Subcutaneous adipose tissue (tissue), 4 donors: ENCODE data around the gene CKB. TPM values are rescaled to one million over a fixed set of nuclear protein-coding genes. Genes with fewer than 3 reads are reported as not detected.

Experiments
- total RNA-seq, 4 donors: library from RNA; depleted of rRNA; stranded (reverse); fragments of >200 nt; gene quantifications; one replicate each; pipeline ENCODE4 v1.1.0, GENCODE V29; 2016
- TF ChIP-seq, protein P1 (sequence below): fragments of 450-650 bp; IDR thresholded peaks from one replicate; pipeline ENCODE4 v1.5.1; 2016; ENCODE audit warnings: low read depth, mild to moderate bottlenecking, control low read depth, antibody characterized with exemption, moderate library complexity

CKB gene
- total RNA-seq, 4 donors from 2014 or later = 53.8 to 512 (median 182) TPM

DNA sequence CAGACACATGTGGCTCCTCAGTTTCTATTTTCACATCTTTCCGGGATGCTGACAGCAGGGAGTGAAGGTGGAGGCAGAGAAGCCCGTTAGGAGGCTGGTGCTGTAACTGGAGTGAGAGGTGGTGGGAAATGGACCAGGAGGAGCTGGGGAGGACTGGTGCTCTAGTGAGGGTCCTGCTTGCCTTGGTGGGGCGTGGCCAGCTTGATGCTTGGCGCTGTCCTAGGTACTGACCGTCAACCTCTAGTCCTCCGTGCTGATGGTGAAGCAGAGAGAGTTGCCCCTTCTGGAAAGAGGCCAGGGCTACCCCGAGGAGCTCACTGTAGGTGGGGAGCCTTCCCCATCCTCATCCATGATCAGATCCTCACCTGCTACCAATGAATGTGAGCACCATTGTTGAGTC is 7.8 kb upstream of the CKB start:
- TF ChIP-seq, protein P1, sequence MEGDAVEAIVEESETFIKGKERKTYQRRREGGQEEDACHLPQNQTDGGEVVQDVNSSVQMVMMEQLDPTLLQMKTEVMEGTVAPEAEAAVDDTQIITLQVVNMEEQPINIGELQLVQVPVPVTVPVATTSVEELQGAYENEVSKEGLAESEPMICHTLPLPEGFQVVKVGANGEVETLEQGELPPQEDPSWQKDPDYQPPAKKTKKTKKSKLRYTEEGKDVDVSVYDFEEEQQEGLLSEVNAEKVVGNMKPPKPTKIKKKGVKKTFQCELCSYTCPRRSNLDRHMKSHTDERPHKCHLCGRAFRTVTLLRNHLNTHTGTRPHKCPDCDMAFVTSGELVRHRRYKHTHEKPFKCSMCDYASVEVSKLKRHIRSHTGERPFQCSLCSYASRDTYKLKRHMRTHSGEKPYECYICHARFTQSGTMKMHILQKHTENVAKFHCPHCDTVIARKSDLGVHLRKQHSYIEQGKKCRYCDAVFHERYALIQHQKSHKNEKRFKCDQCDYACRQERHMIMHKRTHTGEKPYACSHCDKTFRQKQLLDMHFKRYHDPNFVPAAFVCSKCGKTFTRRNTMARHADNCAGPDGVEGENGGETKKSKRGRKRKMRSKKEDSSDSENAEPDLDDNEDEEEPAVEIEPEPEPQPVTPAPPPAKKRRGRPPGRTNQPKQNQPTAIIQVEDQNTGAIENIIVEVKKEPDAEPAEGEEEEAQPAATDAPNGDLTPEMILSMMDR = no peak

DNA sequence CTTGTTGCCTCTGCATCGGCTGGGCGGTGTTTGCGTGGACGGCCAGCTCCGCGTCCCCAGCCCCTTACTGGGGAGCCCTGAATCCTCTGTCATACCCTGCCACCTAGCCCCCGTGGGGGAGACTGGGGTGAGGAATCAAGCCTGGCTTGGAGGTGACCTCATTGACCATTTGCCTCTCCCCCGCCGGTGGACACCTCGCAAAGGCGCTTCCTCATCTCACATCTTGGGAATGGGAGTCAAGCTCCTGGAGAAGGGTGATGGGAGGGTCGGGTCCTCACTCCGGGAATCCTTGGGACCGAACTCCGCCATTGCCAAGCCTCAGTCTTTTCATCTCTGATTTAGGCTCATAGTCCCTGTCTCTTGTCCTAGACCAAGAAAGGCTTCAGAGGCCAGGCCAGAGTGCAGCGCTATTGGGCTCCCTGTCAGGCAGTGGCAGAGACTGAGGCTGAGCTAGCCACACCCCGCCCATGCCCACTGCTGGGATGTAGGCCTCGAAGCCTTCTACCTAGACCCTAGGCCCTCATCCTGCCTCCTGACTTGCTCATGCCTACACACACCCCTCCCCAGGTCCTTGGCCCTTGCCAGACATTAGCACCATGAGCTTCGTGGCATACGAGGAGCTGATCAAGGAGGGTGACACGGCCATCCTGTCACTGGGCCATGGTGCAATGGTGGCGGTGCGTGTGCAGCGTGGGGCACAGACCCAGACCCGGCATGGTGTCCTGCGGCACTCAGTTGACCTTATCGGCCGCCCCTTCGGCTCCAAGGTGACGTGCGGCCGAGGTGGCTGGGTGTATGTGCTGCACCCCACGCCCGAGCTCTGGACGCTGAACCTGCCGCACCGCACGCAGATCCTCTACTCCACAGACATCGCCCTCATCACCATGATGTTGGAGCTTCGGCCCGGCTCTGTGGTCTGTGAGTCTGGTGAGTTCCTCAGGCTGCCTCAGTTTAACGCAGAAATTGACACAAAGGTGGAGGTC is 7.0 kb upstream of the CKB start:
- TF ChIP-seq, protein P1 = no peak

DNA sequence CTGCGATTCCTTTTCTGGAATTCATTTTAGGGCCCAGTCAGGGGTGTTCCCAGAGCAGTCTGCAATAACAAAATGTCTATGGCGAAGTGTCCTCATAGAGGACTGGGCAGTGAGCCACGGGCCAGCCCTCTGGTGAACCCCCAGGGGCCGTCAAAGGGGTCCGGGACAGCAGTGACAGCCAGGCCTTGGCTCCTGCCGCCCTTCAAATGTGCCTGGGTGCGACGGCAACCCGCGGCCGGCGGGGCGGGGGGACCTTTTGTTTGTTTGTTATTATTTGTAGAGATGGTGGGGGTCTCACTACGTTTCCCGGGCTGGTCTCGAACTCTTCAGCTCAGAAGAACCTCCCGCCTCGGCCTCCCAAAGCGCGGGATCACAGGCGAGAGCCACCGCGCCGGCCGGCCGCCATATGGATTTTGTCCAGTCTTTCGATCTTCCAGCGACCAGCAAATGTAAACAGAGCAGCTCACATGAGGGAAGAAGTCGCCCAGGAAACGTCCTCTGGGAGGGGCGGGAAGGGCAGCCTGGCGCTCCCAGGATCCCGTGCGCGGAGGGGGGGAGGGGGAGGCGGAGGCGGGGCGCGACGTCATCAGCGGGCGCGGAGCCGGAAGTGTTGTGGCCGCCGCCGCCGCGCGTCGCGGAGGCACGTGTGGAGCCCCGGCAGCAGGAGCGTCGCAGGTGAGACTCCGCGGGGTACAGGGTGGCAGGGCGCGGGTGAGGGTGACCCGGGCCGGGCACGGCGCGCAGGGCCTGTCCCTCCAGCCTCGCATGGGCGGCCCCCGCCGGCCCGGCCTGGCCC is 6.2 kb upstream of the CKB start, which contains the start of gene TRMT61A:
Gene TRMT61A (plus strand): TSS at position 610 of the 796 bp plus-strand sequence. CDS start 783 bp downstream, outside the sequence.
- TF ChIP-seq, protein P1 = no peak

DNA sequence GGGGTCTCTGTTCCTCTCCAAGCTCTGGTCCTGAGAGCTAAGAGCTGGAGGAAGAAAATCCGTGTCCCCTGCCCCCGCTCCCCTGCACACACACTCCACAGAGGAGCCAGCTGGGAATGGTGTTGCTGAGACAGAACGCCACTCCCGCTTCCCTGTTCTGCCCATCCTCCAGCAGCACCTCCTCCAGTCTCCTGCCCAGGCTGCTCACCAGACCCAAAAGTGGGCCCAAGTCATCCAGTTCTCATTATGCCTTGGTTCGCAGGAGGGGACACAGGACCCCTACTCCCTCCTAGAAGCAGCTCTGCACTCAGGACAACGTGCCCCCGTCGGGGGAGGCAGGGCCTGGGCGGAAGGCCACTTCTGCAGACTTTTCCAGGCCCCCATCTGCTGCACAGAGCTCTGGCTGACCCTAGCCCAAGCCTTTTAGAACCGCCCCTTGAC is 5.5 kb upstream of the CKB start:
- TF ChIP-seq, protein P1 = no peak

DNA sequence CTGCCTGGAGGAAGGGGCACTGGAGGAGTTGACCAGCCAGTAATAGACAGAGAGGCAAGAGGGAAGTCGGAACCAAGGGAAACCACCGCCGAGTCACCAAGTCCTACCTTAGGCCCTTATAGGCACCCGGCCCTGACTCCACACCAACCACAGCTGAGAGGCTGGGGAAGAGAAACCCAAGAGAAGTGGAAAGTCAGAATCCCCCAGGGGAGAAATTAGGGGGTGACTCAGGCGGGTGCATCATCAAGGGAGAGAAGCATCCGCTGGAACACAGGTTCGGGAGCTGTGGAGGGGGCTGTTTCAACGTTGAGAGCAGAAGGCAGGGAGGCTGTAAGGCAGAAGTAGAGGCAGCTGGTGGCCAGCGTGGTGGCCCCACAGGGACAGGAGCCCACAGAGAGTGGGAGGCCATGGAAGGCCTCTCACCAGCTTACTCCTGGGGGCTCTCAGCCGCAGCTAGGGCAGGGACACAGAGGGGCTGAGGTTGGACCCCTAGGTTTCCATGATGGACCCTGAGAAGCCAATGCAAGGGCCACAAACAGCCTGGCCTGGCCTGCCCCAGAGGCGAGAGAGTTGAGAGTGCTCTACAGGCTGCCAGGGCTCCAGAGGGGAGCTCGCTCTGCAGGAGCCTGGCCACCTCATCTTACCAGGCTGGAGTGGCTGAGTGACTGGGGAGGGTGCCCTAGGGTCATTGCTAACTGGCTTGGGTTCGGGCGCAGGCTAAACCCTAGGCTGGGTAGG is 4.9 kb upstream of the CKB start:
- TF ChIP-seq, protein P1 = no peak

DNA sequence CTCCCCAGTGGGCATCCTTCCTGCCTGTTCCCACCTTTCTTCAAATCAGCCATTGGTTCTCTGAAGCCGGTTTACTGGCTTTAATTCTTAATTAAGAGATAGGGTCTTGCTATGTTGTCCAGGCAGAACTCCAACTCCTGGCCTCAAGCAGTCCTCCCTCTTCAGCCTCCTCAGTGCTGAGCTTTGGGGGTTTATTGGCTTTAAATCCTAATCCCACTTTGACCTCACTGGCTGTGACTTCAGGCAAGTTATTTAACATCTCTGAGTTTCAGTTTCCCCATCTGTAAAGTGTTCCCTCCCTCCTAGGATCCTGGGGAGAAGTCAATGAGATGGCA is 4.3 kb upstream of the CKB start:
- TF ChIP-seq, protein P1 = no peak
